Stimulated activated CD8-positive, alpha-beta memory T cell treated with anti-CD3 and anti-CD28 coated beads, Interleukin-4, amount 100 ng/mL, for 48 hours (primary cell): ENCODE data around the gene KCNIP4.

Source experiments
- DNase-seq: peaks from one replicate; pipeline ENCODE4 v3.0.0-alpha.2; 2020

The KCNIP4 gene

DNA sequence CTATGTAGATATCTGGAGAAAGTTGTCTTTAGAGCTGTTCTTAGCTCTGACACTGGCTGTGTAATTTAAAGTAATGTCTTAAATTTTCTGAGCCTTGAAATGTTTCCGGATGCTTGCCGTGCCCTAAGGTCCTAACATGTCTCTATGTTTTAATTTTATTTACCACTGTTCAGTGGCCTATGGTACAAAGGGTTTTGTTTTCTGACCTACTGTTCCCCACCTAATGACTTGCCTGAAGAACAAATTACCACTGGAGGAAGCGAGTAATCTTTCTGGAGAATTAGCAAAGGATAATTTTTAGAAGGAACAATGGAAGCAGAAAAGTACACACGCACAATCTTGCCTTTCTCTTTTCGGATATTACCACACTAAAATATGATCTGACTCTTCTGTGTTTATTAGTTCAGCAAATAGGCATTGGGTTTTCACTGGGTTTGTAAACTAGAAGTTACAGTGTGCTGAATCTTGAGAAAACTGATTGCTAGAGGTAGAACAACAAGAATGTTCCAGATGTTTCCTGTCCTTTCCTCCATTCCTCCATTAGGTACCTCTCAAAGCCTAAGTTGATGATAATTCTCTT lies 812.4 kb downstream of the KCNIP4 start:
- no peak for DNase-seq

DNA sequence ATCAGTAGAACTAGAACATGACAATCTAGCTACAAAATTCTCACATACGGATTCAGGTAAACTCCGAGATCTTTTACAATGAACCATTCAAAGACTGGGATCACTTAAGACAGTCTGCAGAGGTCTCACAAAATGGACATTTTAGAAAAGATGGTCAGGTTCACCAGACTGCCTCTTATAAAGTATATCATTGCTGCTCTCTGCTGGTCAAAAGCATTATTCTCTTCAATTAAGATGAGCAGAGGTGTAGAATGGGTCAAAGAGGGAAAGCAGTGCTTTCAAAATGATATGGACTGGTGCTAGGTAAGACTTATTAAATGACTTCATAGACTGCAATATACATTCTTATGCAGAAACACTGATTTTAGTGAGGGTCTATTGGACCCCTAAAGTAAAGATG lies 813.6 kb downstream of the KCNIP4 start:
- no peak for DNase-seq

DNA sequence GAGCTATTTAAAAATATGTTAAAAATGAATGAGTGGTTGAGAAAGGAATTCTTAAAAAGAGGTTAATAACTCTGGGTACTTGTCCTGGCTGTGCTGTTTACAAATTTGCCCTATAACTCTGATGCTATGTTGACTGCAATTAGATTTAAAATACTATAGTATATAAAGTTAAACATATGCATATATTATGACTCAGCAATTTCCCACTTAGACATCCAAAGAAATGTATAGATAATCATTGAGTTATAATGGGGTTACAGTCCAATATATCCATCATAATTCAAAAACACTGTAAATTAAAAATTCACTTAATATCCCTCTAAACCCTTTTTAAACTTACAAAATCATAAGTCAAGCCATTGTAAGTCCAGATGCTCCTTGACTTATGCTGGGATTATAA lies 818.0 kb downstream of the KCNIP4 start:
- DNase-seq: no peak

DNA sequence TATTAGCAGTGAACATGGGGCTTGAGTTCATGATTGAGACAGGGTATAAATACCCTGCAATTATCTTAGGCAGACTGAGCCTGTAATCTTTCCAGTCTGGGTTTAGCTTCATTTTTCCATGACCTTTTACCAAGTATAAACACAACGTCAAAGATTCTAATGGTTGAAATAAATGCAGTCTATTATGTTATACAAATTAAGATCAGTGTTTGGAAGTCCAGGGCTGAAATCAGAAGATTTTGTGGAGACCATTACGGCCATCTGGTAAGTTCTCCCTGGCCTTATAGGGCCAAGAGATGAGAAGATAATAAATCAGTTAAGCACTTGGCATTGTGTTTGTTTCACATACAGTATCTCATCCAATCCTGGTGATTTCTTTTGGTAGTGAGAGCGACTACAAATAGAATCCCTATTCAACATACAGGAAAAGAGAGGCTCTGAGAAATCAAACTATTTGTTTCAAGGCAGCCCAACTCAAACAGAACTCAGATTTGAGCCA lies 822.5 kb downstream of the KCNIP4 start:
- no peak for DNase-seq

DNA sequence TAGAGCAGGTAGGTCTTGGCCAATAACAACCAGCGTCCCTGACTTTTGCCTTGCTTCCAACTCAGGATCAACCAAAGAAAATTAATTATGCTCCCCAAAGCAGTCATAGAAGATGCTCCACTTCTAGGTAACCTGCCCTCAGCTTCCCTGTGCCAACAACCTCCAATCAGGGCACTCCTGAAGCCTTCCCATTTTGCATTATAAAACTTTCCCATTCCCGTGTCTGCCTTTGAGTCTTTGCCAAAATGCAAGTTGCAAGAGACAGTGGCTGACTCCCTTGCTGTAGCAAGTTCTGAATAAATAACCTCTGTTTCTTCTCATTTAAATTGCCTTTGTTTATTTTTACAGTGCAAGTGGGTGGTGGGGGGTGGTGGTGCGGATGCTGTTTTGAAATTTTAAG lies 830.3 kb downstream of the KCNIP4 start:
- DNase-seq: no peak

DNA sequence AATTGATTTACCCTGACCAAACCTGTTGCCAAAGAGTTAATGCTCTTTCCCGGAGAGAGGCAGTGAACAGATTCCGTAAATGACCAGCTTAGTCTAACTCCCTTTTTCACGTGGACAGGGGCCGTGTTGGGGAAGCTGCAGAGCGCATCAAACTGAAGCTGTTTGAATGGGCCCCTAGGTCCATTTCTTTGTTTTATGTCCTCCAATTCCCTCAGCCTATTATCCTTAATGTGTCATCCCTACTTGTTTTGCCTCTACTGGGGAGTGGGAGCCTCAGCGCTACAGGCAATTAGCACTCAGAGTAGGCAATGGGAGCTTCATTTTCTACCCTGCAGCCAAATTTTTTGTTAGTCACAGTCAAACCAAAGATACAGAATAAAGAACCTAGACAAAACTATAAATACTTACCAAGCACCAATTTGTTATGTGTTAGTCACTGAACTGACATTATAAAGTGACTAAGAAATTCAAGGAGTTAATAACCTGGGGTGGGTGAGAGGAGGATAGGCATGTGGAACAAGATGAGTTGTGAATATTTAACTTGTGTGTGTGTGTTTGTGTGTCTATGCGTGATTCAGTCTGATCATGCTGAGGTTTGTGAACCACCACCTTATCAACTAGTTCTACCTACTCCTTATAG lies 830.9 kb downstream of the KCNIP4 start:
- DNase-seq: no peak

DNA sequence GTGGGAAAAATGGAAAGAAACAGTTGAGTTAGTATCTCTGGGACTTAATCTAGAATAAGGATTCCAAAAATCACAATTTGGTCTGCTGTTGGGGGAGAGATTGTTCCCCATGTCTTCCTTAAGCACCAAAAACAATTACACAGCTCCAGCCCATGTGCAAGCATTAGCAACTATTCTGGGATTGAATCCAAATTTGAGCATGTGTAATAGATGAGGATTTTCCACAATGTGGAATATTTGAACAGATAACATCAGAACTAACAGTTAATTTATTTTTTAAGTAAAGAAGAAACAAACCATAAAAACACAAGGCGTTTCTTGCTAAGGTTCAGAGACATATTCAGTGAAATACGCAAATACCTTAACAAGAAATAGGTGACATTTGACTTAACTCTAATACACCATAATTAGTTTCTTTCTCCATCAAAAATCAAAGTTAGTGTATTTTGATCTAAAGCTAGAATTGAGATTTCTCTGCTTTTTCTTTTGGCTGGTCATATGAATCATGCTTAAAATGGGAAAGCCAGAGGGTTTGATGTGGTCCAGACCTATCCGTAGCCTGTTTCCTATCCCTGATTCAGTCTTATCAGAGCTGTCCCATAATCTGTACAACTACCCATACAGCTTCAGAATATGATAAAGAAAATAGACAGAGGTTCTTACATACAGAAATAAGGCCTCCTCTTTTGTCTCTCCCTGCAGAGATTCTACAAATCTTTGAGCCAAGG lies 834.9 kb downstream of the KCNIP4 start:
- no peak for DNase-seq

DNA sequence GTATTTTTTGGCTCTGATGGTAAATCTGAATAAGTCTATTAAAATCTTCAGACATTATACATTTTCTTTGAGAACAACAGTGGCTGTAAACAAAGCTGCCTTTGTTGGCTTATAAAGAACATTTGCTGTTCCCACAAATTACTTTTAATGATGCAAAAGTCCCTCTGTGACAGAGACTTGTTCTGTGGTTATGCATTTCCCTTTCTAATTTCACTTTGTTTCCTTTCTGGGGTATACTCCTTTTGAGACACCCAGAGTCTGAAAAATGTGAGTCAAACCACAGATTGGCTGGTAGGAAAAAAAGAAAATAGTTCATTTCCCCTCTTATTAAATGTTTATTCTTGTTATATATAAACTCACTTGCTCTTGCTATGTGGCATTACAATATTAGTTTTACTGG lies 845.9 kb downstream of the KCNIP4 start:
- no peak for DNase-seq

DNA sequence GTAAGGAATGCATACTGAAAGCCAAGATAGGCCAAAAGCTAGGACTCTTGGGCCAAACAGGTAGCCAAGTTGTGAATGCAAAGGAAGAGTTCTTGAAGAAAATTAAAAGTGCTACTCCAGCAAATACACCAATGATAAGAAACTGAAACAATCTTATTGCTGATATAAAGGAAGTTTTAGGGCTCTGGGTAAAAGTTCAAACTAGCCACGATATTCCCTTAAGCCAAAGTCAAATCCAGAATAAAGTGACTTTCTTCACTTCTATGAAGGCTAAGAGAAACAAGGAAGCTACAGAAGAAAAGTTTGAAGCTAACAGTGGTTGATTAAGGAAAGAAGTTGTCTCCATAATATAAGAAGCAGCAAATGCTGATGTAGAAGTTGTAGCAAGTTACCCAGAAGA lies 850.7 kb downstream of the KCNIP4 start:
- no peak for DNase-seq

DNA sequence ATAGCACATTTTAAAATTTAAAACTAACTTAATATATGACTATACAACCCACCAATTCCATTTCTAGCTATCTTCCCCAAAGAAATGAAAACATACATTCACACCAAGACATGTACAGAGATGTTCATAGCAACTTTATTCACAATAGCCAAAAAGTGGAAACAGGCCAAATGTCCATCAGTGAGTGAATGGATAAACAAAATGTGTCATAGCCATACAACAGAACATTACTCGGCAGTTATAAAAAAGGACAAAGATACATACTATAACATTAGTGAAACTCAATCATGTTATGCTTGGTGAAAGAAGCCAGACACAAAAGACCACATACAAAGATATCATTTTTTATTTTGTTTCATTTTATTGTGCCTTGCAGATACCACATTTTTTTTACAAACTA lies 851.5 kb downstream of the KCNIP4 start:
- no peak for DNase-seq

DNA sequence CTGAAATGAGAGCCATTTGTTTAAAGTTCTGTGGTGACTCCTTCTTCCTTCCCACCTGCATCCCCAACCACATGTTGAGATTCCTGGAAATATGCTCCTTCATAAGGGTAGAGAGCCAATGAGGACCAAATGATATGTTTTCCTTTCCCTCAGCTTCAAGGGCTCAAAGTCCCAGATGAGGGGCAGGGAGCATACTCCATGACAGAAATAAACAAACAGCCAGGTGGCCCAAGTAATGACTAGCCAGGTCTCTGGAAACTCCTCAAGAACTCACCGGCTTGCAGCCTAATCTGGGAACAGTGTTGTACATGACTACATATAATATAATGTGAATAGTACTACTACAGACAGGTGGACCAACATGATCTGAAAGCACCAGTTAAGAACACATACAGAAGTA lies 856.0 kb downstream of the KCNIP4 start:
- no peak for DNase-seq

DNA sequence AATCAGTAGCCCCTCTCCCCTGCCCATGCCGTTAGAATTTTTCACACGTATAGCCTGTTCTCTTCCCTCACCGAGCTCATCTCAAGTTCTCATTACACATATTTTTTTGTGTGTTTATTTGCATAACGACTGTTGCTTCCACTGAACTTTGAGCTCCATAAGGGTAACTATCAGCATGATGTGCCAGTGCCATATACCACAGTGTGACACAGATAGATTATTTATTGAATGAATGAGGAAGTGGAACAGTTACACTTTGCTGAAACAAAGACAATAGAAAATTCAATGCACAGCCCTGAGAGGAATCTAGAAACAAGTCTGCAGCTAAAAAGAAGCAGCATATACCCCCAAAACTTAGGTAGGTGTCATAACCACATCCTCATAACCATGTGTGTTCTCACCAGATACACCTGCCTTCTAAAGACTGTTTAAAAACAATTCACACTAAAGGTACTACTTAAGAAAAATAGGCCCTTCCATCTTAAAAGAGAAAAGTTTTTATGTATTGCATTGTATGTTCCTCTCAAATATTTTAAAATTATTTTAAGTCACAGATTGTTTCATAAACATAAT lies 858.4 kb downstream of the KCNIP4 start:
- DNase-seq: no peak

DNA sequence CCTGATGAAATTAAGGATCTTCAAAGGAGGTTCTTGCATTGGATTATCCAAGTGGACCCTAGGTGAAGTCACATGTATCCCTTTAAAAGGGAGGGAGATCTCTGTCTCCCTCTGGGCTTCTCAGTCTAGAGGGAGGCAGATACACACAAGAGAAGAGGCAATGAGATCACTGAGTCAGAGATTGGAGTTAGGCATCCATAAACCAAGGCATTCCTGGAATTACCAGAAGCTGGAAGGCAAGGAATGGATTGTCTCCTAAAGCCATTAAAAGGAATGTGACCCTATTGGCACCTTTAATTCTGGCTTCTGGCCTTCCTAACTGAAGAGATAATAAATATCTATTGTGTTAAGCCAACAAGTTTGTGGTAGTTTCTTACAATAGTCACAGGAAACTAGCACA lies 865.2 kb downstream of the KCNIP4 start:
- no peak for DNase-seq

DNA sequence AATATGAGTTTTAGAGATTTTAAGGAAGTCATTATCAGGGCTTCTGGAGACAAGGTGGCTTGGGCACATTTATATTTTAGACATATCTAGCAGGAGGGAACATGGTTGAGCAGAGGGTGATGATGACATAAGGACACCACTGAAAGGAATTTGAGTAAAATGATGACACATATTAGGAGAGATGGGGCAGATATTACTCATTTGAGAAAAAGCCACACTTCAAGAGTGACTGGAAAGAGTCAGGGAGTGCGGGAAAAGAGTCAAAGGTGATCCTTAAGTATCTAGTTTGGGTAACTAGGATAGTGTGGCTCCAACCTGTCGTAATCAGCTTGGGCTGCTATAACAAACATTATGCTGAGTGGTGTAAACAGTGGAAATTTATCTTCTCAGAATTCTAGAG lies 870.6 kb downstream of the KCNIP4 start:
- DNase-seq: no peak

DNA sequence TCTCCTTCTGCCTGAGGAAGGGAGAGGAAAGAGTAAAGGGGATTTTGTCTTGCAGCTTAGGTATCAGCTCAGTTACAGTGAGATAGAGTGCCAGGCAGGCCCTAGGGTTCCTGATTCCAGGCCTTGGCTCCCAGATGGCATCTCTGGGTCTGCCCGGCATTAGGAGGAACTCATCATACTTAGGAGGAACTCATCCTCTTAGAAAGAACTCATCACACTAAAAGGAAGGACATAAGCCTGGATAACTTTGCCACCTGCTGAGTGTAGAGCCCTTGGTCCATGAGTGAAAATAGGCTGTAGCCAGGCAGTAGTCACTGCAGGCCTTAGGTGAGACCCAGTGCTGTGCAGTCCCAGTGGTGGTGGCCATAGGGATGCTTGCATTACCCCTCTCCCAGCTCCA lies 881.2 kb downstream of the KCNIP4 start:
- DNase-seq: no peak

DNA sequence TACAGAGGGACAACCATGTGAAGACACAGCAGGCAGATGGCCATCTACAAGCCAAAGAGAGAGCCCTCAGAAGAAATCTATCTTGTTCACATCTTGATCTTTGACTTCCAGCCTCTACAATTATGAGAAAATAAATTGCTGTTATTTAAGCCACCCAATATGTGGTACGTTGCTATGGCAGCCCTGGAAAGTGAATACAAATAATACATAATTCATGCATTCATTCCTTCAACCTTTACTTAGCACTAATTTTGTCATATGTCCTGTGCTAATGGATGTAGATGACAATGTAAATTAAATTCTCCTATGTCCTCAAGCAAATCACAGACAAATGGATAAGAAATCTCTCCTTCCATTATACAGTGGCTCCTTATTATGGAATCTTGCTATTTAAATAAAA lies 886.7 kb downstream of the KCNIP4 start:
- no peak for DNase-seq

DNA sequence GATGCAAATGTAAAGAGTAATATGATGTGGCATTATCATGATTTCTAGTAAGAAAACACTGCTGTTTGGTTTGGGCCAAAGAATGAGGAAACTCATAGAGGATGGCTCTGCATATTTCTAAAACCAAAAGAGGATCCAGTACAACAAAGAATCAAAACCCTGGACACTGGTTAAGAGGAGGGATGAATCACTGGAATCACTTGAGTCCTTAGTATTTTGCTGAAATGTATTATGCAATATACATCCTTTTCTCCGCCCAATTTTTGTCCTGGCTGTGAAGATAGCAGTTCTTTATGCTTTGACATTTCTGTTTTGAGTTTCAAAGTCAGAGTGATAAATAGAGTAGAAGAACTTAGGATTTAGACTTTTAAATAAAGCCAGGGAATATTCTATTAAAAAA lies 902.4 kb downstream of the KCNIP4 start:
- DNase-seq: no peak

DNA sequence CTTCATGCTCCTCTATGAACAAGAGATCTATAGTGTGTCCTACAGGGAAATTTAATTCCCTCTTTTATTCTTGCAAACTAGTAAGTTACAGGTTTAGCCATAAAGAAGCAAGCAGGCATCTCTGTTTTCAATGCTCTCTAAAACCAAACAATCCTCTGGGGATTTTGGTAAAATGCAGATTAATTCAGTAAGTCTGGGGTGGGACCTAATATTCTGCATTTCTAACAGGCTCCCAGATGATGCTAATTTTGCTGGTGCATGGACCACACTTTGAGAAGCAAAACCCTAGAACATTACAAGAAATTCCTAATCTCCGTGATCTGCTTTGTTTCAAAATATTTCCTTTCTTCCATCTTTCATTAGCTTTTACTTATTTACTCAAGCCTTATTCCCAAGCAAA lies 903.5 kb downstream of the KCNIP4 start:
- no peak for DNase-seq

DNA sequence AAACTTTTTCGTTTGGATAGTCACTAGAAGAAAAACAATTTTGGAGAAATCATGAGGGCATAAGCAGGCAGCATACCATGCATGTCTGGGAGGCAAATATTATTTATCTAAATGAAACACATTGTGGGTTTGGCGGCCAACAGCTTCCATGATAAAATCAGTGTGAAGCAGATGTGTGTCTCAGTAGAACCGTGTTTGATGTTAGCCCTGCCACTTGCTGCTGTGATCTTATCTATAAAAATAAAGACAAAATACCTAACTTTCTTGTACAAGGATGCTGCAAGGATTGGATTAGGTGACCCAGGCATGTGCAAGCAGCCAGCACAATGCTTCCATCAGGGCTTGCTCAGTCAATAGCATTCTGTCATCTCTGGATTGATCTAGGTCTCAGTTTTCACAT lies 906.9 kb downstream of the KCNIP4 start:
- DNase-seq: no peak

DNA sequence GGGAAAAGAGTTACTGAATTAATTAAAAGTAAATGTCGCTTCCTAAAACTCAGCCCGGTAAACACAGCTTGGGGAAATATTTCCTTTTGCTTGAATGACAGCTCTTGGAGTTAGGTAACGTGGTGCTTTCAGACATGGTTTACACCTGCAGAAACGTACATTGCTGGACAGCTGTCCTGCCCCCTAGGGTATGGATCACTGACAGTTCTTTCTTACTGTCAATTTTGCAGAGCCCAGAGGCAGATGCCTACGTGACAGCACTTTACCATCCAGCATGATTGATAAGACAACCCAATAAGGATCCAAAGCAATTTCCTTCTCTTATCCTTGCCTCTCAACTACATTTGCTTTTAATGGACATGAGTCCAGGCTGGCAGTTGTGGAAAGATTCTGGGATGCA lies 913.8 kb downstream of the KCNIP4 start:
- DNase-seq: no peak

DNA sequence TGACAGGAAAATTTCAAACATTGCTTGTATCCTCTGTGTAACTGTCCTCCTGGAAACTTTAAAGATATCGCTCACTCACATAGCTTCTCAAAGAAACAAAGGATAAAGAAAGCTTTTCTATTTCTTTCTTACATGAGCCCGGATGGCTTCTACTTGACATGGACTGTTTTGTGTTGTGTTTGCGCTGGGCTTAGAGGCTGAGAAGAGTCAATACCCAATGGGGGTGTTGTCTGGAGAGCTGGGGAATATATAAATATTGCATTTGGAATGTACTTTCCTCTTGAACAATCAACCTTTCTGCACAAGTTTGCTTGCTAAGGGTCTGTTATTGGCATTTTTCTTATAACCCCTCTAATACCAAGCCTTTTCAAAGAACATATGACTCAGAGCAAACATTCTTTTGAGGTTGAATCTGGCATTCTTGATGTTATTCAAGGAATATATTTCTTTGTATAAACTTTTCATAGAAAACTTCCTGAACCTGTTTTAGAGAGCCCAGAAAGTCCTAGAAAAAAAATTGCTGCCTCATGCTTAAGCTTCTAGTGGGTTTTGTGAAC lies 916.4 kb downstream of the KCNIP4 start:
- no peak for DNase-seq

DNA sequence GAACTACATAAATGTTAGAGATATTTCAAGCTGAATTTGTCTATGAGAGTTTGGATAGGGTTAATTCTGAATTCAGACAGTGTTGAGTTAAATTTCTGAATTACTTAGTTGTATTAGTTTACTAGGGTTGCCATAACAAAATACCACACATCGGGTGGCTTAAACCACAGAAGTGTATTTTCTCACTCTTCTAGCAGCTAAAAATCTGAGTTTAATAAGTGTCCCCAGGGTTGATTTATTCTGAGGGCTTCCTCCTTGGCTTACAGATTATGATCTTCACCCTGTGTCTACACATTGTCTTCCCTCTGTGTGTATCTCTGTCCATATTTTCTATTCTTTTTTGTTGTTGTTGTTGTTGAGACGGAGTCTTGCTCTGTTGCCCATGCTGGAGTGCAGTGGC lies 929.8 kb downstream of the KCNIP4 start:
- DNase-seq: no peak

DNA sequence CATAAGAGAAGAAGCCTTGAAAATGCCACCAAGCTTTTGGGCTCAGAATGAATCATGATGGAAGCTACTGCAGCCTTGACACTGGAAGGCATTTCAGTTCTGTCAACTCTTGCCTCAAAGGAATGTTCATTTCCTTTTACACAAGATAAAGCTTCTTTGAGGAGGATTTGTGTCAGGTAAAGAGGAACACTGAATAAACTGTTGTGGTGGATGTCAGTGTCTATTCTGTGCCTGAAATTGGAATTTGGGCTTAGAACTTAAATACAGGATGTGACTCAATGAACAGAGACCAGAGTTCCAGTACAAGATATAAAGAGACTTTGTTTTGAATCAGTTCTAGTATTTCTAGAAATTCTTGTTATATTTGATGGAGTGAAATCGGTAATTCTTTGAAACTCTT lies 935.1 kb downstream of the KCNIP4 start:
- DNase-seq: no peak

DNA sequence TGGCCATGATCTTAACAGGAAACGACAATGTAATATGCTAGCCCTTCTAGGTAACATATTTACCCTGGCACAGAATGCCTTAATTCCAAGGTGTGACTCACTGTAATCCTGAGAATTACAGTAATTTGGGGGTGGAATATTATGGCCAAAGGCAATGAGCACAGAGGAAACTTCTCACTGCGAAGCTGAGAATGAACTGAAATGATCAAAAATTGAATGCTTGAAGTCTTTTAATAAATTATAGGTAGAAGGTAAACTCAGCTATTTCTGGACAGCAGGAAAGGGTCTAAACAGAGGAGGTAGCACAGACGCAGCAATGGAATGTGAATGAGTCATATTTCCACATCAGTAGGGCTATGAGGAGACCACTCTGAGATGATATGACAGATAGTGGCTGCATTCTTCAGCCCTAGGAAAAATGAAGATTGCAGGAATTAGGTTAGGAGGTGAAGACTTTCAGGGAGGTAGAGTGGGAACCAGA lies 935.7 kb downstream of the KCNIP4 start:
- DNase-seq: no peak
